Smooth muscle cell (in vitro differentiated cells): ENCODE measurements around the gene HDAC4. TPM values are rescaled to one million over a fixed set of nuclear protein-coding genes. Genes with fewer than 3 reads are reported as not detected.

ENCODE experiments used
- DNase-seq: peaks from one replicate; lab custom pipeline; 2025; ENCODE audit not compliant: unreplicated experiment; lab: John Stamatoyannopoulos, UW
- H2AFZ ChIP-seq: fragments of 200-600 bp; sonication (generic); 2 replicates; pipeline ENCODE4 v1.6.0; 2016; ENCODE audit warnings: antibody characterized with exemption, low read depth, mild to moderate bottlenecking
- H3F3A ChIP-seq: fragments of 200-600 bp; sonication (generic); 2 replicates; pipeline ENCODE4 v1.6.0; 2017; ENCODE audit warnings: antibody characterized with exemption, low read depth
- H3K27ac ChIP-seq: fragments of 200-600 bp; sonication (generic); 2 replicates; pipeline ENCODE4 v1.5.1; 2016; ENCODE audit warnings: low read depth, mild to moderate bottlenecking
- H3K27me3 ChIP-seq: fragments of 200-600 bp; sonication (generic); 2 replicates; pipeline ENCODE4 v1.6.1; 2016; ENCODE audit warnings: low read depth, mild to moderate bottlenecking
- H3K36me3 ChIP-seq: fragments of 200-600 bp; sonication (generic); 2 replicates; pipeline ENCODE4 v1.5.1; 2016; ENCODE audit warnings: low read depth
- H3K4me1 ChIP-seq: fragments of 200-600 bp; sonication (generic); 2 replicates; pipeline ENCODE4 v1.5.1; 2016; ENCODE audit warnings: low read depth
- H3K4me2 ChIP-seq: fragments of 200-600 bp; sonication (generic); 2 replicates; pipeline ENCODE4 v1.6.0; 2016; ENCODE audit warnings: mild to moderate bottlenecking
- H3K4me3 ChIP-seq: fragments of 200-600 bp; sonication (generic); 2 replicates; pipeline ENCODE4 v1.5.1; 2016; ENCODE audit warnings: mild to moderate bottlenecking
- H3K79me2 ChIP-seq: fragments of 200-600 bp; sonication (generic); 2 replicates; pipeline ENCODE4 v1.6.0; 2016; ENCODE audit warnings: low read depth, mild to moderate bottlenecking
- H3K9ac ChIP-seq: fragments of 200-600 bp; sonication (generic); 2 replicates; pipeline ENCODE4 v1.6.0; 2016; ENCODE audit warnings: low read depth
- H3K9me3 ChIP-seq: fragments of 200-600 bp; sonication (generic); replicated peaks from 2 replicates; pipeline ENCODE4 v1.5.1; 2016; ENCODE audit warnings: low read depth
- H4K20me1 ChIP-seq: fragments of 200-600 bp; sonication (generic); 2 replicates; pipeline ENCODE4 v1.6.0; 2016; ENCODE audit warnings: low read depth
- CTCF ChIP-seq: fragments of 200-600 bp; sonication (generic); IDR thresholded peaks from 2 replicates; pipeline ENCODE4 v1.5.1; 2017; ENCODE audit warnings: borderline replicate concordance, mild to moderate bottlenecking, antibody characterized with exemption; ENCODE audit not compliant: insufficient read depth, poor library complexity, severe bottlenecking
- WGBS: methylation state at CpG from one replicate; pipeline ENCODE4 v1.1.7; 2016; ENCODE audit warnings: low lambda C conversion rate; 5-methylcytosine and 5-hydroxymethylcytosine counted together
- polyA plus RNA-seq: library from polyadenylated mRNA; unstranded; fragments of >200 nt; fragmentation: Nextera tagmentation; extraction: Ambion mirVana; gene quantifications from 2 replicates; pipeline ENCODE4 v1.2.1, GENCODE V29; 2016
- total RNA-seq: library from RNA; depleted of rRNA; stranded (reverse); fragments of >200 nt; gene quantifications from 2 replicates; pipeline ENCODE4 v1.2.3, GENCODE V29; 2014

HDAC4 gene
- total and polyA plus RNA-seq, 2 experiments from 2014 or later, result 6.2 to 35.7 TPM

- no peak overlapping the region for H3K4me3 ChIP-seq
- no peaks in the 10 kb centered on the region for H3K79me2 ChIP-seq
- peak; percentile 78 for TF ChIP-seq CTCF
- 80% methylated on average over 14 of the region's 29 CpGs for WGBS
- H3F3A ChIP-seq, result no peaks in the 10 kb centered on the region
- no peak overlapping the region for H3K4me2 ChIP-seq
- H3K36me3 ChIP-seq, result no peaks in the 10 kb centered on the region
- DNase-seq, result peak; percentile 10
- H4K20me1 ChIP-seq, result no peaks in the 10 kb centered on the region
- H3K4me1 ChIP-seq, result no peaks in the 10 kb centered on the region
- H3K9me3 ChIP-seq, result no peaks in the 10 kb centered on the region
- peaks cover 25% of the 10 kb centered on the region for H3K27me3 ChIP-seq
- H3K27ac ChIP-seq, result no peak overlapping the region
- no peak overlapping the region for H2AFZ ChIP-seq
- no peak overlapping the region for H3K9ac ChIP-seq
These were observed 365.4 kb downstream of the HDAC4 start for GRCh38 chr2:239035361-239035814.

- no peak for TF ChIP-seq CTCF
- H3K4me2 ChIP-seq, result no peak overlapping the region
- no peaks in the 10 kb centered on the region for H3K36me3 ChIP-seq
- H3K9me3 ChIP-seq, result no peaks in the 10 kb centered on the region
- no peaks in the 10 kb centered on the region for H3K79me2 ChIP-seq
- no peaks in the 10 kb centered on the region for H4K20me1 ChIP-seq
- H3F3A ChIP-seq, result no peaks in the 10 kb centered on the region
- no peak overlapping the region for H3K4me3 ChIP-seq
- no peak for DNase-seq
- H2AFZ ChIP-seq, result no peak overlapping the region
- peaks cover 31% of the 10 kb centered on the region for H3K27me3 ChIP-seq
- no peak overlapping the region for H3K9ac ChIP-seq
- WGBS, result 76% methylated on average over 18 of the region's 19 CpGs
- no peaks in the 10 kb centered on the region for H3K4me1 ChIP-seq
- H3K27ac ChIP-seq, result no peak overlapping the region
These were observed 366.1 kb downstream of the HDAC4 start for GRCh38 chr2:239034561-239035341.

GRCh38 chr2:239033801-239034560 is 366.8 kb downstream of the HDAC4 start:
- 77% methylated on average over 12 of the region's 13 CpGs for WGBS
- H3K4me1 ChIP-seq, result no peaks in the 10 kb centered on the region
- H3K4me3 ChIP-seq, result no peak overlapping the region
- H3K9me3 ChIP-seq, result no peaks in the 10 kb centered on the region
- DNase-seq, result no peak
- H3K27ac ChIP-seq, result no peak overlapping the region
- H4K20me1 ChIP-seq, result no peaks in the 10 kb centered on the region
- no peak overlapping the region for H3K9ac ChIP-seq
- H3K79me2 ChIP-seq, result no peaks in the 10 kb centered on the region
- no peaks in the 10 kb centered on the region for H3K36me3 ChIP-seq
- peaks cover 39% of the 10 kb centered on the region for H3K27me3 ChIP-seq
- TF ChIP-seq CTCF, result no peak
- no peaks in the 10 kb centered on the region for H3F3A ChIP-seq
- H3K4me2 ChIP-seq, result no peak overlapping the region
- H2AFZ ChIP-seq, result no peak overlapping the region
